Measurements from ENCODE around the gene OTOGL.

OTOGL gene

DNA sequence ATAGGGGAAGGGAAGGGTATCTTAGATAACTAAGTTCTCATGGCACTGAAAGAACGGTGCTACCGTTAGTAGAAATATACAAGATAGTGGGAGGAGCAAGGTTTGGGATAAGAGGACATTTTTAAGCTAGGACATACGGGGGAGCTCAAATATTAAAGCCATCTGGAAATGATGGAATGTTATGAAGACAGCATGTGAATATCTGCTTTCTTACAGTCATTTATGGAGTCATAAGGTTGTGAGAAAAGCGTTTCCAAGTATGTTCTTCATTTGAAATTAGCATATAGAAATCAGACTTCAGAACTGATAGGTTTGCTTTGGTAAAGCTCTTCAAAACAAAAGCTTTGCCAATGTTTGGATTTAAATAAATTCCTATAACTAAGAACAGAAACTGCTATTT lies 62.3 kb downstream of the OTOGL start:
- DNase-seq (ENCODE audit: low spot score in 2 of 2) (no peak), ATAC-seq (no peak)
- Mint-ChIP-seq H3K4me3 (no peak overlapping the region), H3K36me3 (no peaks in the 10 kb centered on the region), H3K27ac (no peak overlapping the region), H3K9me3 (no peaks in the 10 kb centered on the region), H3K4me1 (no peaks in the 10 kb centered on the region)

- H3K27ac Mint-ChIP-seq: no peak overlapping the region
- ATAC-seq: no peak
- H3K36me3 Mint-ChIP-seq: no peaks in the 10 kb centered on the region
- H3K4me3 Mint-ChIP-seq: no peak overlapping the region
- H3K9me3 Mint-ChIP-seq: no peaks in the 10 kb centered on the region
- DNase-seq (ENCODE audit: low spot score in 2 of 2): no peak
- no peaks in the 10 kb centered on the region for H3K4me1 Mint-ChIP-seq
These were observed 62.8 kb downstream of the OTOGL start for GRCh38 chr12:80162177-80162576.

DNA sequence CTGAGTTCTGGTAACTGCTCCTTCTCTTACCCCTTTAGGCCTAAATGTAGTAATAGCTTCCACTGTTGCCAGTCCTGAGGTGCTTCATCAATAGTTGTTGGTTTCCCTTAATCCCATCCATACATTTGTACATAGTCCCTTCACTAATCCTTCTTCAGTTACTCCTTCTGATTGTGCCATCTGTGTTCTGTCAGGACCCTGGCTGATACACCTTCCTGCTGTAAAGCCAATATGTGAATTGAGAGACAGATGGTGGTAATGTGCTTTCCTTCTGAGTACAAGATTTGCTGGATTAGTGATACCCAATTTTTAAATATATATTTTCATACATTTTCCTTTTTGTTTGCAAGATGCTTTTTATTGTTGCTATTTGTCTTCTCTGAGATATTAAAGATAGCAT lies 66.4 kb downstream of the OTOGL start:
- ATAC-seq (no peak), DNase-seq (ENCODE audit: low spot score in 2 of 2) (no peak)
- Mint-ChIP-seq H3K4me3 (no peak overlapping the region), H3K27ac (no peak overlapping the region), H3K9me3 (no peaks in the 10 kb centered on the region), H3K36me3 (no peaks in the 10 kb centered on the region), H3K4me1 (peaks cover 13% of the 10 kb centered on the region)

- no peak for ATAC-seq
- DNase-seq (ENCODE audit: low spot score in 2 of 2): no peak
- H3K27ac Mint-ChIP-seq: no peak overlapping the region
- H3K4me1 Mint-ChIP-seq: peaks cover 13% of the 10 kb centered on the region
- no peaks in the 10 kb centered on the region for H3K36me3 Mint-ChIP-seq
- H3K4me3 Mint-ChIP-seq: no peak overlapping the region
- no peaks in the 10 kb centered on the region for H3K9me3 Mint-ChIP-seq
These were observed 67.4 kb downstream of the OTOGL start for GRCh38 chr12:80166751-80167150.

DNA sequence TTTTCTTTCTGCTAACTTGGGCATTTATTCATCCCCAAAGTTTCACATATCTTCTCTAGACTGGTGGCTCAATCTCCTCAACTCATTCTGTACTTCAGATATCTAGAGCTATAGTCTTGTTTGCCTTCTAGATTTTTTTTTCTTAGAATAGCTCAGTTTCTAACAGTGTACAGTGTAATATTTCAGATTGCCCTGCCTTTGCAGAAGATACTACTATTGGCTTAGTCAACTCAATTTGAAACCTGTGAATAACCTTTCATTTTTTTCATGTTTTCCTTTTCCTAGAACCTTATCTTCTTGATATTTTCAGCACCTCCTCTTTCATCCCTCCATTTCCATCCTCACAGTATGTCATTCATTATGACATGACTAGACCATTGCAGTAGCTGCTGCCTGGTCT lies 69.6 kb downstream of the OTOGL start:
- H3K9me3 Mint-ChIP-seq: no peaks in the 10 kb centered on the region
- DNase-seq (ENCODE audit: low spot score in 2 of 2) (no peak), ATAC-seq (peak; percentile 78)
- H3K27ac Mint-ChIP-seq: no peak overlapping the region
- no peaks in the 10 kb centered on the region for H3K36me3 Mint-ChIP-seq
- peaks cover 13% of the 10 kb centered on the region for H3K4me1 Mint-ChIP-seq
- H3K4me3 Mint-ChIP-seq: no peak overlapping the region

GRCh38 chr12:80170915-80171314 lies 71.6 kb downstream of the OTOGL start:
- no peak overlapping the region for H3K4me3 Mint-ChIP-seq
- ATAC-seq (no peak), DNase-seq (ENCODE audit: low spot score in 2 of 2) (no peak)
- peaks cover 13% of the 10 kb centered on the region for H3K4me1 Mint-ChIP-seq
- no peak overlapping the region for H3K27ac Mint-ChIP-seq
- H3K36me3 Mint-ChIP-seq: no peaks in the 10 kb centered on the region
- H3K9me3 Mint-ChIP-seq: no peaks in the 10 kb centered on the region

DNA sequence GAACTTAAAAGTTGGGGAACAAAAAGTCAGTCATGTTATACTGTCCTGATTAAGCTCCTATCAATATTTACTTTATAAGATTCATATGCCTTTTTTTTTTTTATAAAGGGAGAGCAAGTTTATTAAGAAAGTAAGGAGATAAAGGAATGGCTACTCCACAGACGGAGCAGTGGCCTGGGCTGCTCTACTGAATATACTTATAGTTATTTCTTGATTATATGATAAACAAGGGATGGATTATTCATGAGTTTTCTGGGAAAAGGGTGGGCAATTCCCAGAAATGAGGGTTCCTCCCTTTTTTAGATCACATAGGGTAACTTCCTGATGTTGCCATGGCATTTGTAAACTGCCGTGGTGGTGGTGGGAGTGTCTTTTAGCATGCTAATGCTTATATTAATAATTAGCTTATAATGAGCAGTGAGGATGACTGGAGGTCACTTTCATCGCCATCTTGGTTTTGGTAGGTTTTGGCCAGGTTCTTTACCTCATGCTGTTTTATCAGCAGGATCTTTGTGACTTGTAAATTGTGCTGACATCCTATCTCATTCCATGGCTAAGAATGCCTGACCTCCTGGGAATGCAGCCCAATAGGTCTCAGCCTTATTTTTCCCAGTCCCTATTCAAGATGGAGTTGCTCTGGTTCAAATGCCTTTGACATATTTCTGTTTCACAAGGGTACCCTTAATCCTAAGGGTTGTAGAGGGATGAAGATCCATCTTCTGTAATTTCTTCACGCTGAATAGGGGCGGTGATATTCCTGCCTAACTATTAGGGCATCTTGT lies 73.9 kb downstream of the OTOGL start:
- H3K4me1 Mint-ChIP-seq: peaks cover 9% of the 10 kb centered on the region
- no peak overlapping the region for H3K27ac Mint-ChIP-seq
- H3K4me3 Mint-ChIP-seq: no peak overlapping the region
- no peaks in the 10 kb centered on the region for H3K9me3 Mint-ChIP-seq
- no peaks in the 10 kb centered on the region for H3K36me3 Mint-ChIP-seq
- DNase-seq (ENCODE audit: low spot score in 2 of 2): no peak
- no peak for ATAC-seq

GRCh38 chr12:80175307-80175930 lies 76.1 kb downstream of the OTOGL start:
- Mint-ChIP-seq H3K9me3 (no peaks in the 10 kb centered on the region), H3K4me1 (peaks cover 10% of the 10 kb centered on the region), H3K27ac (no peak overlapping the region), H3K36me3 (no peaks in the 10 kb centered on the region), H3K4me3 (no peak overlapping the region)
- DNase-seq (ENCODE audit: low spot score in 2 of 2) (no peak), ATAC-seq (peak; percentile 77)

- ATAC-seq (no peak), DNase-seq (ENCODE audit: low spot score in 2 of 2) (no peak)
- Mint-ChIP-seq H3K27ac (no peak overlapping the region), H3K9me3 (no peaks in the 10 kb centered on the region), H3K36me3 (no peaks in the 10 kb centered on the region), H3K4me1 (peaks cover 10% of the 10 kb centered on the region), H3K4me3 (no peak overlapping the region)
These were observed 77.4 kb downstream of the OTOGL start for GRCh38 chr12:80176706-80177105.

GRCh38 chr12:80178846-80179245 lies 79.5 kb downstream of the OTOGL start:
- H3K36me3 Mint-ChIP-seq: no peaks in the 10 kb centered on the region
- no peak overlapping the region for H3K27ac Mint-ChIP-seq
- ATAC-seq: peak; percentile 77
- no peaks in the 10 kb centered on the region for H3K9me3 Mint-ChIP-seq
- peaks cover 10% of the 10 kb centered on the region for H3K4me1 Mint-ChIP-seq
- no peak for DNase-seq (ENCODE audit: low spot score in 2 of 2)
- H3K4me3 Mint-ChIP-seq: no peak overlapping the region

DNA sequence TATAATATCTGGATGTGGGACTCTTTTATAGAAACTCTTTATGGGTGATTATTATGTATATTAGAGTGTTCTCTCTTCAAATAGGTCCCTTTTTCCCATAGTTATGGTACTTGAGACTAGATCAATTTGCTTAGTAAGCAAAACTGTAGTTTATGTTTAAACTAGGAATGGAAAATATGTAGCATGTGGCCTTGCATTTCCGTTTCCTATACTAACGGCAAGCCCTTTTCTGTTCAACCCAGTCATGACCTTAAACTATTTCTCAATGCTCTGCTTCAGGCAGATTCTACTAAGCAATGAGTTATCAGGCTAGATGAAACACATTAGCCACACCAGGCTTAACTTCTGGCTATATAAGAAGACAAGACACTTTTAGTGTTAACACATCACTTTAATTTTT lies 84.6 kb downstream of the OTOGL start:
- peaks cover 13% of the 10 kb centered on the region for H3K4me1 Mint-ChIP-seq
- H3K27ac Mint-ChIP-seq: no peak overlapping the region
- no peaks in the 10 kb centered on the region for H3K9me3 Mint-ChIP-seq
- DNase-seq (ENCODE audit: low spot score in 2 of 2) (no peak), ATAC-seq (no peak)
- H3K36me3 Mint-ChIP-seq: no peaks in the 10 kb centered on the region
- no peak overlapping the region for H3K4me3 Mint-ChIP-seq

DNA sequence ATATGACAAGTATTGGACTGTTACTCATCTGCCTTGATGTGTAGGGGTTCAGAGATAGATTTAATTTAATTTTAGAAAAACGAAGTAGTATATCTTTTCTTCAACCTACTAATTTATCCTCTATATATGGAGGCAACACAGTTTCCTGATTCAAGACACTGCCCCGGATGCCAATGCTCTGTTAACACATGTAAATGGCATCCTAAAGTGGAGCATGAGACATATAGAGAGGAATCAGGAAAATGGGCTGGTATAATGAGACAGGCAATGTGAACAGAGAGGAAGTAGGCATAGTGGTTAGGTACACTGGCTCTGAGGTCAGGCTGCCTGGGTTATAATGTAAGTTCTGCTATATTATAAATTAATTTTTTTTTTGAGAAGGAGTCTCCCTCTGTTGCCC lies 85.6 kb downstream of the OTOGL start:
- no peak for DNase-seq (ENCODE audit: low spot score in 2 of 2)
- Mint-ChIP-seq H3K36me3 (no peaks in the 10 kb centered on the region), H3K27ac (no peak overlapping the region), H3K4me3 (no peak overlapping the region), H3K4me1 (peaks cover 11% of the 10 kb centered on the region), H3K9me3 (no peaks in the 10 kb centered on the region)
- no peak for ATAC-seq

GRCh38 chr12:80186727-80187217 lies 87.4 kb downstream of the OTOGL start:
- no peaks in the 10 kb centered on the region for H3K9me3 Mint-ChIP-seq
- H3K36me3 Mint-ChIP-seq: no peaks in the 10 kb centered on the region
- peak; percentile 33 for ATAC-seq
- no peak for DNase-seq (ENCODE audit: low spot score in 2 of 2)
- peaks cover 11% of the 10 kb centered on the region for H3K4me1 Mint-ChIP-seq
- no peak overlapping the region for H3K4me3 Mint-ChIP-seq
- H3K27ac Mint-ChIP-seq: peak overlapping the region; percentile 41

DNA sequence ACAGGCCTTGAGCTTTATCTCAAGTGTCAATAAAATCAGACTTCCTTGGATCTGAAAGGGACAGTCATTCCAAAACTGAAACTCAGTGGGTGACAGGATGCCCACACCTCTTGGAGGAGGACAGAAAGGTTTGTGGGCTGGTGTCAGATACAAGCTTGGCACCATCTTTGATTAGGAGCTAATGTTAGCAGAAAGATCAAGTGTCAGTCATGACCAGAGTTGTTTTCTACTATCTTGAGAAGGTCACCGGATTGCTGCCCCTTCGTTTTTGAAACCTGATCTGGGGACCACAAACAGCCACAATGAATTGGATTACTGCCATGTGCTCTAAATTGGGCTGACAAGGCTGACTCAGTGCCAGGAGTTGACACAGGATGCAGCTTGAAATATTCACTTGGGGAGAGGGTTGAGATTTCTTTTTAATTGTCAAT lies 88.3 kb downstream of the OTOGL start:
- no peak overlapping the region for H3K4me3 Mint-ChIP-seq
- H3K27ac Mint-ChIP-seq: peak overlapping the region; percentile 41
- DNase-seq (ENCODE audit: low spot score in 2 of 2) (no peak), ATAC-seq (peak; percentile 82)
- peaks cover 11% of the 10 kb centered on the region for H3K4me1 Mint-ChIP-seq
- no peaks in the 10 kb centered on the region for H3K9me3 Mint-ChIP-seq
- H3K36me3 Mint-ChIP-seq: no peaks in the 10 kb centered on the region

DNA sequence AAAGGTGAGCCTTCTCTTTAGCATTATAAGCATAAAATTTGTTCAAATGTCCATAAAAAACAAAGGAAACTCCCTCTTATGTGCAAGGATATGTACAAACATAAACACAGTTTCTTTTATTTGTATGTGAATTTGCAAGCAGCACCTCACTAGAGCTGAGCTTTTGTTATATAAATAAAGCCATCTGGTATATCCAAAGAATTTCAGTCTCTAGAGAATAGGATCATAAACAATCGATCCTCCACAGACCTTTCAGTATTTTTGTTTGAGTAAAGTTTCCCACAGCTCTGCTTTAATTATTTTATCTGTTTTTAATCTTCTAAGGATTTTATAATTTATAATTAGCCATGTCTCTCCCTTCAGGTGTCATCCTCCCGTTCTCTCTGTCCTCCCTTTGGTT lies 89.2 kb downstream of the OTOGL start:
- peaks cover 11% of the 10 kb centered on the region for H3K4me1 Mint-ChIP-seq
- H3K9me3 Mint-ChIP-seq: no peaks in the 10 kb centered on the region
- DNase-seq (ENCODE audit: low spot score in 2 of 2) (no peak), ATAC-seq (no peak)
- H3K27ac Mint-ChIP-seq: no peak overlapping the region
- H3K4me3 Mint-ChIP-seq: no peak overlapping the region
- H3K36me3 Mint-ChIP-seq: no peaks in the 10 kb centered on the region

- H3K9me3 Mint-ChIP-seq: no peaks in the 10 kb centered on the region
- DNase-seq (ENCODE audit: low spot score in 2 of 2): no peak
- H3K4me1 Mint-ChIP-seq: peaks cover 11% of the 10 kb centered on the region
- no peak overlapping the region for H3K4me3 Mint-ChIP-seq
- H3K27ac Mint-ChIP-seq: no peak overlapping the region
- no peaks in the 10 kb centered on the region for H3K36me3 Mint-ChIP-seq
- ATAC-seq: no peak
These were observed 89.9 kb downstream of the OTOGL start for GRCh38 chr12:80189241-80189640.

Data from stimulated activated effector memory CD8-positive, alpha-beta T cell treated with anti-CD3 and anti-CD28 coated beads, Interleukin-12 subunit alpha, Interleukin-12 subunit beta, amount 100 ng/mL, for 72 hours (primary cell).